Esophagus squamous epithelium (tissue), 5 donors: ENCODE measurements around the gene ITPR2. TPM values are rescaled to one million over a fixed set of nuclear protein-coding genes. Genes with fewer than 3 reads are reported as not detected.

Experiments used
- DNase-seq: peaks from one replicate; lab custom pipeline; 2025; lab: John Stamatoyannopoulos, UW
- H3K27ac ChIP-seq, 4 donors: fragments of 200-600 bp; sonication (generic); one replicate each; pipeline ENCODE4 v1.5.1; 2016 to 2019; ENCODE audit warnings: mild to moderate bottlenecking in 1 of 4
- H3K27me3 ChIP-seq, 4 donors: fragments of 200-600 bp; sonication (generic); 1 replicate in 3 of 4; 2 replicates in 1 of 4; pipeline versions ENCODE4 v1.5.1 to v1.6.0; 2017 to 2021; ENCODE audit warnings: antibody characterized with exemption in 1 of 4
- H3K36me3 ChIP-seq, 3 donors: fragments of 200-600 bp; sonication (generic); one replicate each; pipeline ENCODE4 v1.5.1; 2016 to 2019
- H3K4me1 ChIP-seq, 3 donors: fragments of 200-600 bp; sonication (generic); one replicate each; pipeline ENCODE4 v1.5.1; 2017 to 2019
- H3K4me3 ChIP-seq, 4 donors: fragments of 200-600 bp; sonication (generic); 1 replicate in 3 of 4; 2 replicates in 1 of 4; pipeline ENCODE4 v1.5.1; 2016 to 2019; ENCODE audit warnings: mild to moderate bottlenecking in 2 of 4, moderate library complexity in 1 of 4
- H3K9me3 ChIP-seq, 3 donors: fragments of 200-600 bp; sonication (generic); one replicate each; pipeline ENCODE4 v1.5.1; 2016 to 2019
- POLR2A ChIP-seq, 4 donors: fragments of 450-650 bp; IDR thresholded peaks; one replicate each; pipeline ENCODE4 v1.6.1; 2017; ENCODE audit warnings: antibody characterized with exemption in 4 of 4, mild to moderate bottlenecking in 4 of 4, moderate library complexity in 3 of 4
- WGBS, 2 donors: methylation state at CpG; one replicate each; pipeline ENCODE4 v1.1.5; 2018; 5-methylcytosine and 5-hydroxymethylcytosine counted together
- intact Hi-C: fragments of 100-400 bp; cut with DNase I; formaldehyde crosslinking; loops from one replicate; pipeline ENCODE4 v1.15.0; 2022
- total RNA-seq, 4 donors: library from RNA; depleted of rRNA; stranded (reverse); fragments of >200 nt; gene quantifications; one replicate each; pipeline ENCODE4 v1.1.0, GENCODE V29; 2016
- TF ChIP-seq, protein P1 (sequence below), 6 experiments: fragments of 450-650 bp in 4 of 6; fragments of 200-600 bp in 2 of 6; sonication (generic) in 2 of 6; IDR thresholded peaks; one replicate each; pipeline ENCODE4 v1.5.1; 2016 to 2019; ENCODE audit warnings: antibody characterized with exemption in 6 of 6, mild to moderate bottlenecking in 4 of 6, moderate library complexity in 4 of 6
- donor health status: DM: yes; HTN: yes; CAD: no.

Gene ITPR2
- total RNA-seq, 4 donors from 2014 or later: 30.7 to 49.3 (median 37.6) TPM

DNA sequence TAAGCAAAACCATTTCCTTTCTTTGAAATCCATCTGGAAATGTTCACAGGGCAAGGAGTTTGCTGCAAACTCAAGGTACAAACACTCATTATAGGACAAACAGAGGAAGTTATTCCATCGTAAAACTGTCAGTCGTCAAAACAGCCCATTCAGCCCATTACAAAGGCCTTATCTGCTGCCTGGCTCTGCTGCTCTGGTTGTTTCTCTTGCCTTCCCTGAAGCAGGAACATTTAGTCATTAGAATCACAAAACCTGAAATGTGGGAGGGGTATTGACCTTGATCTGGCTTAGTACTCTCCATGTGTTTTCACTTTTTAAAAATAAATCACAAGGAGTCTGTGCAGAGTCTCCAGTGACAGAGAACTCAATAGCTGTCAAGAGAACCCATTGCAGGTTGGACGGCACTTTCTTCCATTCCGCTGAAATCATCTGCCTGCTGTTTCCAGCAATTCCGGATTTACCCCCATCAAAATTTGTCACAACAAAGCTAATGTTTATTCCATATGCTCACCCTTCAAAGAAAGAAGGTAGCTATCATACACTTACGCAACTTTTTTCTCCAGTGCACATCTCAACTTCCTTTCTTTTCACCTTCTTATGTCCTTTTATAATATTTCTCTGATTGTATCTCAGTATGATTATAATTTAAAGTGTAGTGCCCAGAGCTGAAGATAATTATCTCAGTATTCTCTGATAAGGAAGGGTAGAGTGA is 24.6 kb upstream of the ITPR2 start:
- H3K4me3 ChIP-seq: no peak overlapping the region
- H3K4me1 ChIP-seq: peaks cover 0 to 10% (median 3%) of the 10 kb centered on the region in 3 donors
- H3K27ac ChIP-seq: no peak overlapping the region
- no peaks in the 10 kb centered on the region for H3K9me3 ChIP-seq
- no peak for DNase-seq
- TF ChIP-seq, protein P1, sequence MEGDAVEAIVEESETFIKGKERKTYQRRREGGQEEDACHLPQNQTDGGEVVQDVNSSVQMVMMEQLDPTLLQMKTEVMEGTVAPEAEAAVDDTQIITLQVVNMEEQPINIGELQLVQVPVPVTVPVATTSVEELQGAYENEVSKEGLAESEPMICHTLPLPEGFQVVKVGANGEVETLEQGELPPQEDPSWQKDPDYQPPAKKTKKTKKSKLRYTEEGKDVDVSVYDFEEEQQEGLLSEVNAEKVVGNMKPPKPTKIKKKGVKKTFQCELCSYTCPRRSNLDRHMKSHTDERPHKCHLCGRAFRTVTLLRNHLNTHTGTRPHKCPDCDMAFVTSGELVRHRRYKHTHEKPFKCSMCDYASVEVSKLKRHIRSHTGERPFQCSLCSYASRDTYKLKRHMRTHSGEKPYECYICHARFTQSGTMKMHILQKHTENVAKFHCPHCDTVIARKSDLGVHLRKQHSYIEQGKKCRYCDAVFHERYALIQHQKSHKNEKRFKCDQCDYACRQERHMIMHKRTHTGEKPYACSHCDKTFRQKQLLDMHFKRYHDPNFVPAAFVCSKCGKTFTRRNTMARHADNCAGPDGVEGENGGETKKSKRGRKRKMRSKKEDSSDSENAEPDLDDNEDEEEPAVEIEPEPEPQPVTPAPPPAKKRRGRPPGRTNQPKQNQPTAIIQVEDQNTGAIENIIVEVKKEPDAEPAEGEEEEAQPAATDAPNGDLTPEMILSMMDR (IDR thresholded peaks at IDR 0.05): no peak
- TF ChIP-seq POLR2A (IDR thresholded peaks at IDR 0.05): no peak
- intact Hi-C loops: no loop called here
- no peaks in the 10 kb centered on the region for H3K27me3 ChIP-seq
- 70% methylated on average over 6 of the region's 6 CpGs for WGBS, 2 donors
- H3K36me3 ChIP-seq: no peaks in the 10 kb centered on the region

- peaks cover 0 to 18% (median 3%) of the 10 kb centered on the region in 3 donors for H3K4me1 ChIP-seq
- no peaks in the 10 kb centered on the region for H3K9me3 ChIP-seq
- WGBS, 2 donors: 45 to 46% methylated on average over 1 of the region's 1 CpG
- H3K36me3 ChIP-seq: no peaks in the 10 kb centered on the region
- TF ChIP-seq POLR2A (IDR thresholded peaks at IDR 0.05): no peak
- TF ChIP-seq, protein P1 (IDR thresholded peaks at IDR 0.05): no peak
- intact Hi-C loops: no loop called here
- H3K27me3 ChIP-seq: no peaks in the 10 kb centered on the region
- no peak for DNase-seq
- no peak overlapping the region for H3K4me3 ChIP-seq
- no peak overlapping the region for H3K27ac ChIP-seq
Measured at GRCh38 chr12:26855337-26855736, 22.3 kb upstream of the ITPR2 start.

DNA sequence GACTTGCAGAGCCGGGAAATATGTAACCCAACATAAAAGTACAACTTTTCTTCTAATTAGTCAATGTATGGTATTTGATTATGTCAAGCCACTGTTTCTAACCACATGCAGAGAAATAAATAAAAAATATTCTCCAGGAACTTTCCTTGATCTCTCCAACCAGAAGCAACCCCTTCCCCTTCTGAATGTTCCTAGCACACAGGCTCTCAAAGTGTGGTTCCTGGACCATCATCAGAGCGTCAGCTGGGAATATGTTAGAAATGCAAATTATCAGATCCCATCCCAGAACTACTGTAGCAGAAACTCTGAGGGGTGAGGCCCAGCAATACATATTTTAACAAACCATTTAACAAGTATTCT is 21.0 kb upstream of the ITPR2 start:
- DNase-seq: no peak
- Histone ChIP-seq H3K36me3 (no peaks in the 10 kb centered on the region), H3K4me3 (no peak overlapping the region), H3K27ac (no peak overlapping the region), H3K27me3 (no peaks in the 10 kb centered on the region), H3K9me3 (no peaks in the 10 kb centered on the region), H3K4me1 (peaks cover 0 to 19% (median 3%) of the 10 kb centered on the region in 3 donors)
- 2 to 9% methylated on average over 2 of the region's 2 CpGs for WGBS, 2 donors
- TF ChIP-seq, protein P1 (IDR thresholded peaks at IDR 0.05): no peak
- TF ChIP-seq POLR2A (IDR thresholded peaks at IDR 0.05): no peak
- intact Hi-C loops: loop anchor here (5.0 kb wide), 1 partner anchor 33 kb away; no protein-coding TSS in a partner anchor

DNA sequence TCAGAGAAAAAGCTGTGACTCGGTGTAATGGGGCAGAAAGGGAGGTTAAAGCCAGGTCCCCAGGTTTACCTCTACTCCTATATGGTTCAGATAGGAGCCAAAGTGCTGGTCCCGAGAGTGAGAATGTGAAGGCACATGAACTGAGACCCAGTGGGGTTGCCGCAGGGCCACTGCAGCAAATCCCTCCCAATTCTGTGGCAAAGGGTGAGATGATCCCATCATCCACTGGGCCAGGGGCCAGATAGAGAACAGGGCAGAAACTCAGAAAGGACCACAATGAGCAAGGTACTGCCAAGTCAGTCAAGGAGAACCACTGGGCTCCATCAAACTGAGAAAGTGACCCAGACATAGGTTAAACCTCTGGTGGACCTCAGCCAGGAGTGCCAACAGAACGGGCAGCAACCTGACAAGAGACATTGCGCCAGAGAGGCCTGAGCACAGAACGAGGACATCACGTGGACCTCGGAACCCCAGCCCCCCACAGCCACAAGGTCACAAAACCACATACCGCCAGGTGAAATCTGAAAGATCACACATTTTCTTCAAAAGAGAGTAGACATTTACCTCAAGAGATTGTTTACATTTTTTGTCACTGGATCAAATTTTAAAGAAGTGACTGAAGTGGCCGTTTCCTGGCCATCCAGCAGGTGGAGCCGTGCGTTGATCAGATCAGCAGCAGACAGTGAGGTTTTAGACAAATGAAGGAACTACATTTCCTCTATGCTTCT is 20.5 kb upstream of the ITPR2 start:
- no peaks in the 10 kb centered on the region for H3K36me3 ChIP-seq
- WGBS, 2 donors: 27 to 31% methylated on average over 11 to 12 of the region's 12 CpGs
- intact Hi-C loops: loop anchor here (5.0 kb wide), 1 partner anchor 34 kb away; no protein-coding TSS in a partner anchor

More for the DNA sequence above, 20.5 kb upstream of the ITPR2 start:
- Histone ChIP-seq H3K4me1 (peaks cover 0 to 19% (median 3%) of the 10 kb centered on the region in 3 donors), H3K27me3 (no peaks in the 10 kb centered on the region), H3K4me3 (no peak overlapping the region), H3K9me3 (no peaks in the 10 kb centered on the region), H3K27ac (no peak overlapping the region)
- no peak for DNase-seq
- TF ChIP-seq, protein P1 (IDR thresholded peaks at IDR 0.05): peak; percentile 78 to 93 (median 85)
- TF ChIP-seq POLR2A (IDR thresholded peaks at IDR 0.05): no peak
